HG02623 (cell line): Measurements from ENCODE around the gene MC5R.
"Not testable (repeated sequence)": the region's sequence is repeated elsewhere in the genome, so short reads cannot be mapped to it uniquely, and the experiment has no call there.

ENCODE experiments used
- ATAC-seq: cut with Tn5 transposase; IDR thresholded peaks from one replicate; pipeline ENCODE4 v1.9.1; 2021; ENCODE audit warnings: moderate library complexity; ENCODE audit not compliant: unreplicated experiment

MC5R gene

DNA sequence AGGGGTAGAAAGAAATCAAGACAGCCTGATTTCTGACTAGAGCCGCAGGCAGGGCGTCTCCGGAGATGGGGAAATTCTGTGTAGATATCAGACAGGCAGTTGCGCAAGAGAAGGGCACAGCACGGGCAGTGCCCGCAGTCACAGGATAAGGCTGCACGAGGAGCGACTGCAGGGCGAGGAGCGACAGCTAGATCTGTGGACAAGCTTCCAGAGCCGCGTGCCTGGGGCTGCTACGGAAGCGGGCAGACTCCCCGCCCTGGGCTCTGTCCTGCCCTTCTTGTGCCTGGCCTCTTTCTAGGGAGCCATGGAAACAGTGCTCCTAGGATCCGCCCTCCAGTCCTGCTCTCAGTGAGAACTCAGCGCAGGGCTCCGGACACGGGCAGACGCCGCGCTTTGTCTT lies 12.6 kb downstream of the MC5R start:
- ATAC-seq = no peak

- ATAC-seq = no peak
Observed at GRCh38 chr18:13849791-13850190, 25.8 kb downstream of the MC5R start.

GRCh38 chr18:13862898-13863297 lies 38.9 kb downstream of the MC5R start:
- ATAC-seq = not testable (repeated sequence)

GRCh38 chr18:13868501-13869271 lies 44.7 kb downstream of the MC5R start:
- ATAC-seq = no peak

GRCh38 chr18:13871701-13872100 lies 47.8 kb downstream of the MC5R start:
- no peak for ATAC-seq

DNA sequence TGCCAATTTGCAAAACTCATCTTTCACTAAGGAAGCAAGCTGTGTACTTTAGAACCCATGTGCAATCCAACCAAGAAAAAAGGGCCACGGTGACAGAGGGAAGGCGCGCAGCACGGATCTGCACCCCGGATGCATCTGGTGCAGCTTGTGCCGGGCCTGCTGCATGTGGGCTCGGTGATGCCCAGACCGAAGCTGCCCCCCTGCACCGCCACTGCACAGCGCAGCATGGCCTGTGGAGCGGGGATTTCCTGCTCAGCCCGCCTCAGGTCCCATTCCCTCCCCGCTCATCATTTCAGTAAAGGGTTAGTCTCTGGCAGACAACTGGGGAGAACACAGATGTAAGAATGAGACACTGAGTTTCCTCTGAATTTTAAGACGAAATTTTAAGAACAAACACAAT lies 48.4 kb downstream of the MC5R start:
- ATAC-seq = no peak

GRCh38 chr18:13872932-13873331 lies 49.0 kb downstream of the MC5R start:
- ATAC-seq = no peak

GRCh38 chr18:13874558-13874957 lies 50.6 kb downstream of the MC5R start:
- no peak for ATAC-seq
